Middle frontal gyrus (tissue), 1 donor: ENCODE data around the gene RXRG.
"Not testable (repeated sequence)": the region's sequence is repeated elsewhere in the genome, so short reads cannot be mapped to it uniquely, and the experiment has no call there.

Experiments used
- DNase-seq: peaks from one replicate; pipeline ENCODE4 v3.0.0-alpha.2; 2015; ENCODE audit warnings: low spot score; ENCODE audit errors: extremely low spot score

The RXRG gene

GRCh38 chr1:165444897-165445370 is at the start of gene RXRG:
Gene RXRG, minus strand, starts transcription at chr1:165445126. Its CDS starts 233 bp downstream, at chr1:165444893.
- no peak for DNase-seq

GRCh38 chr1:165492845-165493373 is 48.0 kb upstream of the RXRG start:
- no peak for DNase-seq

GRCh38 chr1:165490175-165490574 is 45.2 kb upstream of the RXRG start:
- no peak for DNase-seq

- DNase-seq: no peak
These were observed 43.0 kb upstream of the RXRG start for GRCh38 chr1:165487921-165488320.

GRCh38 chr1:165486663-165487062 is 41.7 kb upstream of the RXRG start:
- DNase-seq: no peak

GRCh38 chr1:165485716-165486115 is 40.8 kb upstream of the RXRG start:
- DNase-seq: no peak

- no peak for DNase-seq
These were observed 39.6 kb upstream of the RXRG start for GRCh38 chr1:165484532-165484931.

GRCh38 chr1:165483412-165483811 is 38.5 kb upstream of the RXRG start:
- no peak for DNase-seq

GRCh38 chr1:165481820-165482532 is 37.0 kb upstream of the RXRG start:
- no peak for DNase-seq

GRCh38 chr1:165476776-165477175 is 31.9 kb upstream of the RXRG start:
- DNase-seq: no peak

GRCh38 chr1:165474196-165474595 is 29.3 kb upstream of the RXRG start:
- DNase-seq: no peak

GRCh38 chr1:165473081-165473480 is 28.2 kb upstream of the RXRG start:
- no peak for DNase-seq

GRCh38 chr1:165468726-165469249 is 23.9 kb upstream of the RXRG start:
- no peak for DNase-seq

GRCh38 chr1:165468253-165468652 is 23.3 kb upstream of the RXRG start:
- no peak for DNase-seq

- DNase-seq: no peak
These were observed 22.8 kb upstream of the RXRG start for GRCh38 chr1:165467706-165468105.

GRCh38 chr1:165463978-165464377 is 19.1 kb upstream of the RXRG start:
- DNase-seq: no peak

GRCh38 chr1:165459683-165460082 is 14.8 kb upstream of the RXRG start:
- DNase-seq: not testable (repeated sequence)

- DNase-seq: no peak
These were observed 11.9 kb upstream of the RXRG start for GRCh38 chr1:165456861-165457260.

- DNase-seq: no peak
These were observed 11.2 kb upstream of the RXRG start for GRCh38 chr1:165456114-165456513.

- no peak for DNase-seq
These were observed 10.2 kb upstream of the RXRG start for GRCh38 chr1:165455111-165455510.

GRCh38 chr1:165454091-165454610 is 9.2 kb upstream of the RXRG start:
- no peak for DNase-seq

GRCh38 chr1:165452336-165453130 is 7.6 kb upstream of the RXRG start:
- DNase-seq: no peak
